Measurements from ENCODE around the gene MFNG.

The MFNG gene

GRCh38 chr22:37419370-37419968 lies 66.7 kb downstream of the MFNG start:
- in situ Hi-C loops (cut with HindIII; ENCODE audit: low pct_ligation_motif_present, low pct_unique_long_range_greater_than_20kb, low sequenced_read_pairs), result no loop called here
- DNase-seq, result no peak
